HAP-1 (cell line): ENCODE measurements around the gene IRF6.

Experiments used
- DNase-seq, 2 experiments: peaks; one replicate each; pipeline ENCODE4 v3.0.0-alpha.2; 2016 to 2020; ENCODE audit warnings: low spot score in 2 of 2
- H3K27me3 ChIP-seq: fragments of 250-450 bp; sonication (Bioruptor Pico); 2 replicates; pipeline ENCODE4 v1.5.1; 2020; ENCODE audit warnings: low read depth, mild to moderate bottlenecking, moderate library complexity
- H3K36me3 ChIP-seq: fragments of 250-450 bp; sonication (Bioruptor Pico); replicated peaks from 2 replicates; pipeline ENCODE4 v1.5.1; 2020; ENCODE audit warnings: mild to moderate bottlenecking
- H3K4me1 ChIP-seq: fragments of 250-450 bp; sonication (Bioruptor Pico); 2 replicates; pipeline ENCODE4 v1.5.1; 2020; ENCODE audit warnings: mild to moderate bottlenecking
- H3K4me3 ChIP-seq: fragments of 250-450 bp; sonication (Bioruptor Pico); 2 replicates; pipeline ENCODE4 v1.5.1; 2020; ENCODE audit warnings: mild to moderate bottlenecking, moderate library complexity
- H3K9me3 ChIP-seq: fragments of 250-450 bp; sonication (Bioruptor Pico); 2 replicates; pipeline ENCODE4 v1.5.1; 2020; ENCODE audit warnings: mild to moderate bottlenecking, moderate library complexity
- in situ Hi-C: fragments of 300-500 bp; cut with MboI; formaldehyde crosslinking; loops from 3 replicates; pipeline ENCODE4 v1.14.3; 2020; ENCODE audit warnings: low sequenced_read_pairs, inconsistent platforms, mixed read lengths

Gene IRF6

DNA sequence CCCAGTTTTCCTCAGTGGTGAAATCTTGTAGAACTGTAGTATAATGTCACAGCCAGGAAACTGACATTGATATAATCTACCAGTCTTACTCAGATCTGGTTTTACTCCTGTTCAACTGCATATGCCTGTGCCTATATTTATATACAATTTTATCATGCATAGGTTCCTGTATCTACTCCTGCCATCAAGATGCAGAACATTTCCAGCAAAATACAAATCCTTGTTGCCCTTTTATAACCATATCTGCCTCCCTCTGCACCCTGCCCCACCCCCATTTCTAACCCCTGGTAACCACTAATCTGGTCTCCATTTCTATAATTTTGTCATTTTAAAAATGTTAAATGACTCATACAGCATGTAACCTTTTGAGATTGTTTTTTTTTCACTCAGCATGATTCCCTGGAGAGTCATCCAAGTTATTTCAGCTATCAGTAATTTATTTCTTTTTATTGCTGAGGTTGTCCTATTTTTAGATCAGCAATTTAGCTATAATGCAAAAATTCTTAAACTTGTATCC, 29.9 kb upstream of the IRF6 start:
- Histone ChIP-seq H3K36me3 (peaks cover 92% of the 10 kb centered on the region), H3K4me1 (no peaks in the 10 kb centered on the region), H3K27me3 (no peaks in the 10 kb centered on the region), H3K4me3 (no peak overlapping the region), H3K9me3 (no peaks in the 10 kb centered on the region)
- no peak for DNase-seq
- in situ Hi-C loops, result no loop called here

GRCh38 chr1:209831615-209832014, 25.7 kb upstream of the IRF6 start:
- Histone ChIP-seq H3K27me3 (no peaks in the 10 kb centered on the region), H3K4me1 (peaks cover 8% of the 10 kb centered on the region), H3K36me3 (peaks cover 57% of the 10 kb centered on the region), H3K9me3 (no peaks in the 10 kb centered on the region), H3K4me3 (no peak overlapping the region)
- DNase-seq, result no peak
- in situ Hi-C loops, result no loop called here

DNA sequence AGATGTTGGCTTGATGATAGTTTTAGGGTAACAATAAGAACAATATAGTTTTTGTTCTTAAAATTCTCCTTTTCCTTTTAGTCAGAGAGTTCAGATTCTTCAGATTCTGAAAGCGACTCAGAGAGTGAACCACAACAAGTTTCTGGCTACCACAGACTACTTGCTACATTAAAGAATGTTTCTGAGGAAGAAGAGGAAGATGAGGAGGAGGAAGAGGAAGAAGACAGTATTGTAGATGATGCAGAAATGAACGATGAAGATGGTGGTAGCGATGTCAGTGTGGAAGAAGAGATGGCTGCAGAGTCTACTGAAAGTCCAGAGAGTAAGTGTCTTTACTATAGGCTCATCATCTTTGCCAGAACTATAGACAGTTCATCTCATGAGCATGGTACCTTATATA, 24.8 kb upstream of the IRF6 start:
- no peak for DNase-seq
- no peaks in the 10 kb centered on the region for H3K27me3 ChIP-seq
- peaks cover 8% of the 10 kb centered on the region for H3K4me1 ChIP-seq
- H3K36me3 ChIP-seq, result peaks cover 48% of the 10 kb centered on the region
- no peak overlapping the region for H3K4me3 ChIP-seq
- no peaks in the 10 kb centered on the region for H3K9me3 ChIP-seq
- in situ Hi-C loops, result no loop called here

DNA sequence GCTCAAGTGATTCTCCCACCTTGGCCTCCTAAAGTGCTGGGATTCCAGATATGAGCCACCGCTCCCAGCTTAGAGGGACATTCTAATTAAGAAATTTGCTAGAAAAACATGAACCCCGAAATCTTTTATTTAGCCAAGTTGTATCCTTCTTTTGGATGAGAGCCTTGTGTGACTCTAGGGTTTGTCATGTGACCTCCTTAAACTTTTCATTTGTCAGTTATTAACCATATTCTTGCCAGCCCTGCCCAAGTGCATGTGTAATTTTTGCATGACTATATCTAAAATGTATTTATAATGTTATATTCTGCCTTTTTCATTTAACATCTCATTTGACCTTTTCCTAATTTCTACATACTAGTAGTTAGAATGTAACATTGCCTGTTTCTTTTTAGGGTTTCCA, 23.8 kb upstream of the IRF6 start:
- no peak overlapping the region for H3K4me3 ChIP-seq
- no peaks in the 10 kb centered on the region for H3K27me3 ChIP-seq
- H3K9me3 ChIP-seq, result no peaks in the 10 kb centered on the region
- H3K4me1 ChIP-seq, result peaks cover 8% of the 10 kb centered on the region
- peaks cover 38% of the 10 kb centered on the region for H3K36me3 ChIP-seq
- no peak for DNase-seq
- in situ Hi-C loops, result no loop called here

DNA sequence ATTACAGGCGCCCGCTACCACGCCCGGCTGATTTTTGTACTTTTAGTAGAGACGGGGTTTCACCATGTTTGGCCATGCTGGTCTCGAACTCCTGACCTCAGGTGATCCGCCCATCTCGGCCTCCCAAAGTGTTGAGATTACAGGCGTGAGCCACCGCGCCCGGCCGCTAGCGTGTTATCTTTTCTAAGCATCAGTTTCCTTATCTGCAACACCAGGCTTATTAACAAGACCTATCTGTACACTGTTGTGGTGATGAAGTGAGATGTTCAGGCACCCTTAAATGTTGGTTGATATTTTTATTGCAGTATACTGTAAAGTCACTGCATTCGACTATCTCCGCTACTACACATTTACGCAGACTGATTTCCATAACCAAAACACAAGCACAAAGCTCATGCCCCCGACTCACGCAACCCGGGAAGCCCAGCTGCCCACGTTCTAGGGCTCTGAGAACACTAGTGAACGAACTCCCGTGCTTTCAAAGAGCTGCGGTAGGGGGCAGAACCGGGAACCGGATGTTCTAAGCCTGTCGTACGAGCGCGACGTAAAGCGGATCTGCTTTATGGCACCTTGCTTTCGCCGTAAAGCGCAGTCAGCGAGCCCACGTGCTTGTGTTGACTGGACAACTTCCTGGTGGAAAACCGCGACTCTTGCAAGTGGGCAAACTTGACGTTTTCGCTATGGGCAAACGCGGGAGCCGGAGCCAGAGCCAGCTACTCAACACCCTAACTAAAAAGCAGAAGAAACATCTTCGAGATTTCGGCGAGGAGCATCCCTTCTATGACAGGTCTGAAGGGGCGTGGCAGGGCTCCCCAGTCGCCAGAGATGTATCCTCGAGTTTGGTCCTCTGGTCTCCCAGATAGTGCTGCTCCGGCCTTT, 21.7 kb upstream of the IRF6 start, which contains the start of gene UTP25:
Gene UTP25 (plus strand): TSS at position 589 of the 879 bp plus-strand sequence. CDS start 92 bp downstream, at position 681.
- Histone ChIP-seq H3K36me3 (peaks cover 17% of the 10 kb centered on the region), H3K4me3 (peak within 1 kb of the TSS; percentile 64), H3K9me3 (no peaks in the 10 kb centered on the region), H3K27me3 (no peaks in the 10 kb centered on the region), H3K4me1 (peaks cover 8% of the 10 kb centered on the region)
- DNase-seq, result peak; percentile 87 to 93
- in situ Hi-C loops, result no loop called here

DNA sequence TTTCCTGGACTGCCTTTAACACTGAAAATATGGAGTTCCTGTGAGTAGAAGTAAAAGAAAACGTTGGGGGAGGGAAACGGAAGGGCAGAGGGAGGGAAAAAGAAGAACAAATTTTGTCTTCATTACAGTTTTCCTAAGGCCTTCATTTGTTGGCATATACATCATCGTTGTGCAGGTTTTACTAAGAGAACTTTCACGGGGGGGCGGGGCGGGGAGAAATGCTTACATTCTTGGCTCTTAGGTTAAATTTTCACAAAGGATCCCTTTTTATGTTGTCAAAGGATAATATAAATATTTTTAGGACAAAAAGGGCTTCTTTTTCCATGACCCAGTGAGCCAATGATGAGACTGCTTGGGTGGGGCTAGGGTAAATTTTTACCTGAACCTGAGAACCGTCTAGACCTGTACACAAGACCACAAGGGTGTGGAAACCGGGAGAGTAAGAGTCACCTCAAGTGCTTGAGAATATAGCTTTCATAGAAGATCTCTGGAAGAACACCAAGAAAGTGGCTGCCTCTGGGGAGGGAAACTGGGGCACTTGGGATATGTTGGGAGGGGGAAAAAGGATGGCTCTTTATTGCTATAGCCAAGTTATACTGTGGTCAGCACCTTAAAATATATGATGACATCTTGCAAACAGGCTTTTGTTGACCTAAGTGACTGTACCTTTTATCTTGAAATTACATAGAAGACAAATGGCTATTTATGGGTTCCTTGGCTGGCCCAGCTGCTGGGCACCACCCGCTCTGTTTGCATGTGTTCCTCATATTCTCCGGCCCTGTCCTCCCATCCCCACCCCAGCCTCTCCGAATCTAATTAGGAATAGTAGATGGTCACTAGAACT, 19.9 kb upstream of the IRF6 start:
- Histone ChIP-seq H3K27me3 (0 out of 2 replicates have a peak, but pooled peaks cover 3% of the 10 kb centered on the region), H3K9me3 (no peaks in the 10 kb centered on the region), H3K4me1 (peaks cover 8% of the 10 kb centered on the region), H3K36me3 (peaks cover 4% of the 10 kb centered on the region), H3K4me3 (no peak overlapping the region)
- in situ Hi-C loops, result no loop called here
- DNase-seq, result no peak

DNA sequence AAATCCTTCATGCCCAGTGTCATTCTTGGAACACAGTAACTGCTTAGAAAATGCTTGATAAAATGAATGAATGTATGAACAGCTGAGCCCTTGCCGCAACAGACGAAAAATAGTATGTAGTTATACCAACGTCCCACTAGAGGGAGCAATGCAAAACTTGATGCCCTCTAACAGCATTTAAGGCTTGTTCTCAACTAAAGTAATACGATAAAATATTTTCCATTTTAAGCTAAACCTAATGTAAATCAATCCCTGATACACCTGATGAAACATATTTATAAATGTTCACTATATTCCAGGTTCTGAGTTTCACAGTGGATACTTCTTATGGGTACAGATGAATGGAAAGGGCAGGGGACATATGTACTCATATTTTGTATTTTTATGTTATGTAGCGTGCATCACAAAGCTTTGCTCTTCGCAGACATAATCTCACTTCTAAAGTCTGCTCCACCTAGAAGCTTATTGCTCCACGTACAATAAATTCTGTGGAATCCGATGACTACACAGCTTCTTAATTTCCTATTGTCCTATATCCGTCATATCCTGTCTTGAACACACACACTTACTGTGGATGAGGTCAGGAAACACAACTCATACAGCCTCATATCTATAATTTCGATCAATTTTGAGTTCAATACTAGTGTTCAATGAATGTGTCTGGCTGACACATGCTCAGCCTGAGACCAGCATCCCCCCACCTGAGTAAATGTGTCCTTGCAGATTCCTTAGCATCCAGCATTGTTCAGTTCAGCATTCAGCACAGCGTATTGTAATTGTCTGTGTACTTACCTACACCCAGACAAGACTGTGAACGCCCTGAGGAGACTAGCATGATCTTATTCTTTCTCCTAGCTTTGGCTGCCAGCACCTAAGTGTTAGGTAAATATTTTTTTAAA, 17.4 kb upstream of the IRF6 start:
- Histone ChIP-seq H3K4me3 (no peak overlapping the region), H3K36me3 (no peaks in the 10 kb centered on the region), H3K9me3 (no peaks in the 10 kb centered on the region), H3K4me1 (no peaks in the 10 kb centered on the region), H3K27me3 (peaks cover 8% of the 10 kb centered on the region; the same call in 1 of the 2 replicates)
- peak in 1 of 2 experiments; percentile 38 for DNase-seq
- in situ Hi-C loops, result no loop called here

DNA sequence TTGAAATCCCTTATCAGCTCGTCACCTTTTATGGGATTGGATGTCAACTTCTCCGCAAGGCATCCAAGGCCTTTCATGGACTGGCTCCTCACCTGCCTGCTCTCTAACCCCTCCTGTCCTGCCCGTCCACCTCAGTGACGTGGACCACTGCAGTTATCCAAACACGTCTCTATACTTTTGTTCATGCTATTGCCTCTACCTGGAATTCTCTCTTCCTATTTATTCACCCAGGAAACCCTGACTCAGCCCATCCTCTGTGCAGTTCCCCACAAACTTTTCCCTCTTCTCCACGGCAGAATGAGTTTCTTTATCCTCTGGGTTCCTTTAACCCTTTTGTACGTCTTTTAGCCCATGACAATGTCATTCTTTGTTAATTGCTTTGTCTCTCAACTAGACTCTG, 16.8 kb upstream of the IRF6 start:
- DNase-seq, result no peak
- H3K36me3 ChIP-seq, result no peaks in the 10 kb centered on the region
- in situ Hi-C loops, result no loop called here
- no peak overlapping the region for H3K4me3 ChIP-seq
- peaks cover 8% of the 10 kb centered on the region; the same call in 1 of the 2 replicates for H3K27me3 ChIP-seq
- no peaks in the 10 kb centered on the region for H3K9me3 ChIP-seq
- no peaks in the 10 kb centered on the region for H3K4me1 ChIP-seq

DNA sequence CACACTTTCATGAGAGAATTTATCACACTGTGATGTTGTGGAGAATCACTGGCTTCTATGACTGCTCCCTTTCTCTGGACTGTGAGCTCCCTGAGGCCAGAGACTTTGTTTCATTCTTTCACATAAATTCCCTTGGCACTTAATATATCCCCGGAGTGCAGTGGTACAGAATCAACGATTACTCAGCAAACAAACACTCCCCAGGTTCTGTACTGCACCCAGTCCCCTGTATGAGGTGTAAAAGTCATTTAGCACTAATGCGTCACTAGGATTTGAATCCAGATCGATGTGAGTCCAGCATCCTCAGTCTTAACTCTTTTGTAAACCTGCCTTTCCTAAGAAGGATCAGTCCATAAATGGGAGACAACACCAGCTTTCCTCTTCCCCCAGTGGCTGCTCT, 15.0 kb upstream of the IRF6 start:
- Histone ChIP-seq H3K36me3 (no peaks in the 10 kb centered on the region), H3K27me3 (peaks cover 10% of the 10 kb centered on the region; the same call in 1 of the 2 replicates), H3K4me3 (no peak overlapping the region), H3K9me3 (no peaks in the 10 kb centered on the region), H3K4me1 (no peaks in the 10 kb centered on the region)
- DNase-seq, result no peak
- in situ Hi-C loops, result no loop called here

DNA sequence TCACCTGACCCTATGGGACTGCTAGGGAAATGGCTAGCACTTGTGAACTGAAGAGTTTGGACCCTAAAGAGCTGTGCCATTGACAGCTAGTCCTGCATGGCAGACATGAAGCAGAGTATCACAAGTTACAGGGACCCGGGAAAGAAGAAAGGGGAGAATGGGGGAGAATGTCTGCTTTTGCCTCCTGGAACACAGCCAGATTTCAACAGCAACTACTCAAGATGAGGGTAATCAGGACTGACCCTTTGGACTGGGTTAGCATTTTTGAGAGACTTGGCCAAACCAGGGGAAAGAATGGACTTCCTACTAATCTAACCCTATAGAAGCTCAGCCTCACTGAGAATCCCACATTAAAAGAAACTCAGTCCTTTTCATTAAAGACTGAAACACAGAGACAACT, 13.1 kb upstream of the IRF6 start:
- in situ Hi-C loops, result no loop called here
- no peaks in the 10 kb centered on the region for H3K9me3 ChIP-seq
- no peaks in the 10 kb centered on the region for H3K36me3 ChIP-seq
- H3K4me3 ChIP-seq, result no peak overlapping the region
- H3K4me1 ChIP-seq, result no peaks in the 10 kb centered on the region
- DNase-seq, result no peak
- H3K27me3 ChIP-seq, result peaks cover 13% of the 10 kb centered on the region; the same call in 1 of the 2 replicates

DNA sequence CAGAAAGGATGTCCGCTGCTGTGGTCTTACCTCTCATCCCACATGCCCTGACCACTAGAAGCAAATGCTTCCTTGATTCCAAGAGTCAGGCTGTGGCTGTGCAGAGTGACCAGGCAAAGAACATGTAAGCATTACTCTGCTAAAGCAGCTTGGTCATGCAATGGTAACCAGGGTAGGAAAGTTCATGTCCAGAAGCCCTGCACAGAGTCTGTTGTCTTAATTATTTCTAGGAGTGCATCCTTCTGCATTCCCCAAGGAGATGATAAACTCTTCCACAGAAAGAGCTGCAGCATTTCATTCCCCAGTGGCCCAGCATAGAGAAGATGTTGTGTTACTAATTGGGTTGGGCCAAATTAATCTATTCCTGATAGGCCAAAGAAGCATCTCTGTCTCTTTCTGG, 11.7 kb upstream of the IRF6 start:
- Histone ChIP-seq H3K4me1 (no peaks in the 10 kb centered on the region), H3K27me3 (peaks cover 13% of the 10 kb centered on the region; the same call in 1 of the 2 replicates), H3K36me3 (no peaks in the 10 kb centered on the region), H3K9me3 (no peaks in the 10 kb centered on the region), H3K4me3 (no peak overlapping the region)
- DNase-seq, result no peak
- in situ Hi-C loops, result no loop called here

- H3K4me3 ChIP-seq, result no peak overlapping the region
- H3K4me1 ChIP-seq, result no peaks in the 10 kb centered on the region
- DNase-seq, result no peak
- H3K27me3 ChIP-seq, result peaks cover 10% of the 10 kb centered on the region; the same call in 1 of the 2 replicates
- no peaks in the 10 kb centered on the region for H3K9me3 ChIP-seq
- H3K36me3 ChIP-seq, result no peaks in the 10 kb centered on the region
- in situ Hi-C loops, result no loop called here
Observed at GRCh38 chr1:209816923-209817322, 11.0 kb upstream of the IRF6 start.

DNA sequence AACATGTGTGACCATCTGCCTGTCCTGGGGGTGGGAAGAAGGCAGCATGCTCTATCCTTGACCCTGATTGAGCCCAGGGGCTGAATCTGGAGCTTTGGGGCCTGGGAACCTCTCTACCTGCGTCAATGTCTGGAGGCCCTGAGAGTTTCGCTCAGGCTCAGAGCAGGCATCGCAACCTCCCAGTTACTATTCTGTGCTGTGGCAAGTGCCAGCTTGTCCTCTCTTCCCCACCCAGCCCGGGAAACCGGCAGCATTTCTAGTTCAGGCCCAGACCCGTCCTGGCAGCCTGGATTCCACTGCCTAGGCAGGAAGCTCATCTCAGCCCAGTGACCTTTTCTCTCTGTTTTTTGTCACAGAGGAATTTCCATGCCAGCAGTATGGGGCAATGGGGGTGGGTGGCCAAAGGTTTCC, 10.0 kb upstream of the IRF6 start:
- DNase-seq, result no peak
- Histone ChIP-seq H3K4me1 (no peaks in the 10 kb centered on the region), H3K9me3 (no peaks in the 10 kb centered on the region), H3K27me3 (peaks cover 10% of the 10 kb centered on the region; the same call in 1 of the 2 replicates), H3K4me3 (no peak overlapping the region), H3K36me3 (no peaks in the 10 kb centered on the region)
- in situ Hi-C loops, result no loop called here
